ENCODE results near the gene ALG14. TPM values are rescaled to one million over a fixed set of nuclear protein-coding genes. Genes with fewer than 3 reads are reported as not detected.

ALG14 gene
- total and polyA plus RNA-seq, 10 of the 15 experiments (the other 5 are each of a cell fraction or from before 2014, with no cell fraction given) = 2.6 to 19.2 (median 7.5) TPM

GRCh38 chr1:95058974-95059373, 13.8 kb downstream of the ALG14 start:
- in situ Hi-C loops (cut with MboI) (no loop called here), intact Hi-C loops (cut with micrococcal nuclease; ENCODE audit: unreplicated experiment) (no loop called here)
- H3K27me3 ChIP-seq (replicated peaks in 1 of 2; ENCODE audit: control insufficient read depth in 2 of 2, insufficient read depth in 2 of 2, low read length in 1 of 2) = no peaks in the 10 kb centered on the region
- RAD21 ChIA-PET (ENCODE audit: unreplicated experiment) = no interaction called here
- H3K79me2 ChIP-seq (ENCODE audit: control insufficient read depth, insufficient read depth, low read length) = no peaks in the 10 kb centered on the region
- H3K9ac ChIP-seq (ENCODE audit: control insufficient read depth, insufficient read depth, low read length) = no peak overlapping the region
- H2AFZ ChIP-seq (ENCODE audit: control insufficient read depth, low read depth, low read length) = no peak overlapping the region
- BruUV-seq (replicated peaks) = no TSS peak
- no peaks in the 10 kb centered on the region for H3K9me3 ChIP-seq (replicated peaks; ENCODE audit: control insufficient read depth, insufficient read depth, low read length)
- TF ChIP-seq EZH2 (IDR thresholded peaks at IDR 0.05; ENCODE audit: borderline replicate concordance, control insufficient read depth, low read depth, low read length) (no peak), SIX5 (IDR thresholded peaks at IDR 0.05; ENCODE audit: low read depth, low read length, severe bottlenecking) (no peak), PKNOX1 (IDR thresholded peaks at IDR 0.05) (no peak), HDAC6 (IDR thresholded peaks at IDR 0.05; ENCODE audit: unreplicated experiment) (no peak), WRNIP1 (IDR thresholded peaks at IDR 0.05; ENCODE audit: borderline replicate concordance, low read depth, low read length) (no peak), CREB1 (IDR thresholded peaks at IDR 0.05; ENCODE audit: low read depth) (no peak), ATF7 (IDR thresholded peaks at IDR 0.05; ENCODE audit: low read depth) (no peak), MAX (IDR thresholded peaks at IDR 0.05; ENCODE audit: low read depth, low read length) (no peak), JUND (IDR thresholded peaks at IDR 0.05; ENCODE audit: low read depth, low read length) (no peak), ASH2L (IDR thresholded peaks at IDR 0.05; ENCODE audit: borderline replicate concordance, low read depth) (no peak), MEF2B (IDR thresholded peaks at IDR 0.05; ENCODE audit: partially characterized antibody, poor library complexity, severe bottlenecking) (no peak), E2F4 (IDR thresholded peaks at IDR 0.05; ENCODE audit: low read depth, low read length) (no peak), CBFB (IDR thresholded peaks at IDR 0.05; ENCODE audit: low read depth) (no peak), IRF3 (IDR thresholded peaks at IDR 0.05) (no peak), TAF1 (IDR thresholded peaks at IDR 0.05; ENCODE audit: borderline replicate concordance, low read depth, low read length) (no peak), RAD21 (IDR thresholded peaks at IDR 0.05; ENCODE audit: insufficient read depth, low read depth, low read length) (no peak), MTA2 (IDR thresholded peaks at IDR 0.05; ENCODE audit: low read depth) (no peak), YBX1 (IDR thresholded peaks at IDR 0.05) (no peak), SP1 (IDR thresholded peaks at IDR 0.05; ENCODE audit: low read depth, low read length) (no peak), SUZ12 (IDR thresholded peaks at IDR 0.05; ENCODE audit: unreplicated experiment) (no peak)
- DNase-seq (ENCODE audit: low read depth, low spot score) (no peak), FAIRE-seq (no peak), ATAC-seq (no peak)
- SMC1A ChIA-PET (ENCODE audit: uncharacterized antibody, unreplicated experiment) = interaction anchor here (1.0 kb wide), 2 partner anchors 12 to 14 kb away, joined by 3 read pairs; no protein-coding TSS in a partner anchor
- WGBS (ENCODE audit: insufficient coverage, insufficient replicate concordance, low lambda C conversion rate, missing lambda C conversion rate) = 82% methylated on average over 9 of the region's 9 CpGs
- no peaks in the 10 kb centered on the region for H3K36me3 ChIP-seq (ENCODE audit: control insufficient read depth in 2 of 2, insufficient read depth in 2 of 2, low read length in 1 of 2)
- no peak overlapping the region for H3K4me3 ChIP-seq
- no peaks in the 10 kb centered on the region for H4K20me1 ChIP-seq (ENCODE audit: control insufficient read depth, insufficient read depth)
- H3K27ac ChIP-seq (ENCODE audit: control insufficient read depth, insufficient read depth) = no peak overlapping the region
- no peaks in the 10 kb centered on the region for H3K4me1 ChIP-seq (ENCODE audit: control insufficient read depth, insufficient read depth, low read length)
- CTCF ChIA-PET = interaction anchor here (1.4 kb wide), 2 partner anchors 16 to 25 kb away, joined by 3 to 5 read pairs; no protein-coding TSS in a partner anchor
- POLR2A ChIA-PET = no interaction called here
- no peak overlapping the region for H3K4me2 ChIP-seq (ENCODE audit: control insufficient read depth, insufficient read depth)
